GM12878 (cell line): Measurements from ENCODE around the gene PTPRC. TPM values are rescaled to one million over a fixed set of nuclear protein-coding genes. Genes with fewer than 3 reads are reported as not detected.
A peak's percentile ranks its signal among the peaks of the same experiment; 100 is the strongest.

Source experiments
- ATAC-seq: fragments of 200-7000 bp; cut with Tn5 transposase; 3 replicates; pipeline ENCODE4 v1.9.1; 2020; ENCODE audit warnings: mild to moderate bottlenecking, moderate library complexity
- Bru-seq: library from RNA; stranded (reverse); fragments of 400-500 nt; gene quantifications from one replicate; lab custom pipeline; 2021; lab: Mats Ljungman, UMichigan
- BruChase-seq, 2 experiments: library from RNA; stranded (reverse); fragments of 400-500 nt; gene quantifications; one replicate each; lab custom pipeline; 2021; lab: Mats Ljungman, UMichigan
- BruUV-seq: library from RNA; stranded (reverse); fragments of 400-500 nt; replicated peaks from 2 replicates; lab custom pipeline; 2021; lab: Mats Ljungman, UMichigan
- CTCF ChIA-PET: fragments of 300-600 bp; sonication (Branson Sonifier 250); formaldehyde crosslinking; extraction: SDS; loops from one replicate; lab custom pipeline; 2021; ENCODE audit warnings: inconsistent platforms; lab: Yijun Ruan, JAX
- POLR2A ChIA-PET: fragments of 350-600 bp; formaldehyde crosslinking; extraction: SDS; loops from one replicate; lab custom pipeline; 2021; ENCODE audit warnings: inconsistent platforms; lab: Charles Lee
- RAD21 ChIA-PET: fragments of 300-600 bp; sonication (Branson Sonifier 250); formaldehyde crosslinking; loops from one replicate; lab custom pipeline; 2023; ENCODE audit warnings: antibody characterized with exemption; ENCODE audit not compliant: unreplicated experiment; lab: Charles Lee
- SMC1A ChIA-PET: fragments of 300-600 bp; sonication (Branson Sonifier 250); formaldehyde crosslinking; loops from one replicate; lab custom pipeline; 2023; ENCODE audit not compliant: unreplicated experiment, uncharacterized antibody; lab: Charles Lee
- DNase-seq: peaks from one replicate; pipeline ENCODE4 v3.0.0-alpha.2; 2011; ENCODE audit warnings: low read depth, low spot score
- FAIRE-seq: peaks from 3 replicates; lab custom pipeline; 2011; peaks lifted over from hg19 to GRCh38; lab: Jason Lieb, UNC
- H2AFZ ChIP-seq: 2 replicates; pipeline ENCODE4 v1.6.0; 2011; ENCODE audit warnings: low read depth, low read length, control low read depth; ENCODE audit not compliant: control insufficient read depth
- H3K27ac ChIP-seq: 2 replicates; pipeline ENCODE4 v1.5.1; 2011; ENCODE audit warnings: control low read depth; ENCODE audit not compliant: control insufficient read depth, insufficient read depth
- H3K27me3 ChIP-seq, 2 experiments: replicated peaks in 1 of 2; 2 replicates each; pipeline versions ENCODE4 v1.6.0 to v1.6.1; 2011; ENCODE audit warnings: low read length in 1 of 2; ENCODE audit not compliant: control insufficient read depth in 2 of 2, insufficient read depth in 2 of 2
- H3K36me3 ChIP-seq, 2 experiments: 2 replicates each; pipeline ENCODE4 v1.5.1; 2011; ENCODE audit warnings: low read length in 1 of 2; ENCODE audit not compliant: control insufficient read depth in 2 of 2, insufficient read depth in 2 of 2
- H3K4me1 ChIP-seq: 2 replicates; pipeline ENCODE4 v1.6.1; 2011; ENCODE audit warnings: mild to moderate bottlenecking, low read length, moderate library complexity, mixed read lengths; ENCODE audit not compliant: control insufficient read depth, insufficient read depth
- H3K4me2 ChIP-seq: 2 replicates; pipeline ENCODE4 v1.6.0; 2011; ENCODE audit warnings: control low read depth; ENCODE audit not compliant: control insufficient read depth, insufficient read depth
- H3K4me3 ChIP-seq: fragments of 200-600 bp; sonication (generic); 2 replicates; pipeline ENCODE4 v1.5.1; 2016
- H3K79me2 ChIP-seq: 2 replicates; pipeline ENCODE4 v1.6.0; 2011; ENCODE audit warnings: low read length; ENCODE audit not compliant: control insufficient read depth, insufficient read depth
- H3K9ac ChIP-seq: 2 replicates; pipeline ENCODE4 v1.8.0; 2011; ENCODE audit warnings: low read length, control low read depth, mixed read lengths; ENCODE audit not compliant: control insufficient read depth, insufficient read depth
- H3K9me3 ChIP-seq: replicated peaks from 3 replicates; pipeline ENCODE4 v1.5.1; 2011; ENCODE audit warnings: mild to moderate bottlenecking, low read length; ENCODE audit not compliant: control insufficient read depth, insufficient read depth
- H4K20me1 ChIP-seq: 2 replicates; pipeline ENCODE4 v1.6.0; 2011; ENCODE audit not compliant: control insufficient read depth, insufficient read depth
- ATF3 ChIP-seq: IDR thresholded peaks from 2 replicates; pipeline ENCODE4 v1.6.1; 2011; ENCODE audit warnings: low read depth, mild to moderate bottlenecking, low read length, moderate library complexity, borderline replicate concordance; ENCODE audit errors: extremely low read depth
- E4F1 ChIP-seq: fragments of 450-650 bp; IDR thresholded peaks from 2 replicates; pipeline ENCODE4 v1.6.1; 2018; ENCODE audit warnings: borderline replicate concordance, mild to moderate bottlenecking; ENCODE audit not compliant: partially characterized antibody
- IKZF2 ChIP-seq, 2 experiments: fragments of 450-650 bp; IDR thresholded peaks; 2 replicates each; pipeline ENCODE4 v1.6.1; 2017; ENCODE audit warnings: mild to moderate bottlenecking in 2 of 2, moderate library complexity in 2 of 2
- NFYA ChIP-seq: IDR thresholded peaks from 2 replicates; pipeline ENCODE4 v1.6.1; 2011; ENCODE audit warnings: low read depth, mild to moderate bottlenecking, low read length, improper control_type of control experiment, borderline replicate concordance
- NKRF ChIP-seq: fragments of 450-650 bp; conservative IDR thresholded peaks from 2 replicates; pipeline ENCODE4 v1.6.1; 2017; ENCODE audit warnings: mild to moderate bottlenecking, moderate library complexity
- POLR2AphosphoS2 ChIP-seq: IDR thresholded peaks from 2 replicates; pipeline ENCODE4 v1.6.1; 2011; ENCODE audit warnings: low read depth, mild to moderate bottlenecking, low read length, improper control_type of control experiment, moderate library complexity
- POLR2AphosphoS5 ChIP-seq: IDR thresholded peaks from 2 replicates; pipeline ENCODE4 v1.6.1; 2011; ENCODE audit warnings: mild to moderate bottlenecking, low read length, inconsistent platforms
- SIN3A ChIP-seq: IDR thresholded peaks from 2 replicates; pipeline ENCODE4 v1.6.1; 2012; ENCODE audit warnings: low read depth, low read length, improper control_type of control experiment
- ZNF24 ChIP-seq: fragments of 450-650 bp; IDR thresholded peaks from 2 replicates; pipeline ENCODE4 v1.6.1; 2017; ENCODE audit warnings: antibody characterized with exemption, mild to moderate bottlenecking
- WGBS: methylation state at CpG from one replicate; pipeline ENCODE4 v1.1.6; 2016; ENCODE audit warnings: low lambda C conversion rate; ENCODE audit not compliant: insufficient replicate concordance, insufficient coverage; ENCODE audit errors: missing lambda C conversion rate; 5-methylcytosine and 5-hydroxymethylcytosine counted together
- in situ Hi-C: fragments of 300-500 bp; cut with MboI; formaldehyde crosslinking; loops from 9 replicates; pipeline ENCODE4 v1.14.3; 2018; ENCODE audit warnings: mixed read lengths
- intact Hi-C: fragments of 100-400 bp; cut with micrococcal nuclease; formaldehyde crosslinking; loops from one replicate; pipeline ENCODE4 v1.14.2; 2022; ENCODE audit not compliant: unreplicated experiment
- long read RNA-seq, 2 experiments: library from polyadenylated mRNA; unstranded; transcript quantifications; one replicate each; pipeline ENCODE4 v2.0.0, GENCODE V29; 2019 to 2020
- polyA minus RNA-seq, 3 experiments: library from RNA; depleted of rRNA, polyadenylated mRNA; stranded (reverse); fragments of >200 nt; gene quantifications; 2 replicates each; pipeline ENCODE4 v1.2.3, GENCODE V29; 2011
- polyA plus RNA-seq, 11 experiments: library from polyadenylated mRNA; depleted of rRNA in 4 of 11; unstranded in 6 of 11; stranded (reverse) in 5 of 11; fragments of >200 nt; fragmentation: Nextera tagmentation in 4 of 11; fragmentation: Illumina TruSeq in 1 of 11; extraction: Ambion mirVana in 4 of 11; extraction: Trizol in 1 of 11; gene quantifications; 1 replicate in 1 of 11; 2 replicates in 10 of 11; pipeline versions ENCODE4 v1.2.1 to v1.2.3, GENCODE V29; 2011 to 2016; ENCODE audit warnings: inconsistent platforms in 2 of 11, missing spikeins in 2 of 11, low read depth in 1 of 11
- total RNA-seq, 4 experiments: library from RNA; depleted of rRNA in 3 of 4; stranded (reverse); fragments of >200 nt in 3 of 4; fragmentation: Illumina TruSeq in 1 of 4; extraction: Trizol in 1 of 4; gene quantifications; 2 replicates each; pipeline versions ENCODE4 v1.2.1 to v1.2.3, GENCODE V29; 2013 to 2021

PTPRC gene
- total RNA-seq (2013; cell fraction: nucleolus; rRNA removed), result 586 and 675 TPM in 2 replicates
- total RNA-seq (2014; rRNA removed) (117 and 136 TPM in 2 replicates), total RNA-seq (2014; rRNA removed; fragmentation: Illumina TruSeq; extraction: Trizol) (167 and 171 TPM in 2 replicates), total RNA-seq (2021) (154 and 157 TPM in 2 replicates), polyA plus RNA-seq (2011; rRNA removed) (171 and 221 TPM in 2 replicates), polyA plus RNA-seq (2014; fragmentation: Illumina TruSeq; extraction: Trizol) (156 and 163 TPM in 2 replicates), polyA plus RNA-seq (2014; fragmentation: Nextera tagmentation; extraction: Ambion mirVana) (10 to 100 TPM; 72.9 to 73.6 TPM), polyA plus RNA-seq (2014; rRNA removed) (75.1 and 80.9 TPM in 2 replicates), polyA plus RNA-seq (2016; fragmentation: Nextera tagmentation; extraction: Ambion mirVana) (100 to 1,000 TPM; 117 to 119 TPM), polyA minus RNA-seq (2011; rRNA and poly(A)+ RNA removed) (240 and 280 TPM in 2 replicates), Bru-seq, nascent RNA (percentile 91 among the genes with signal in this experiment), BruChase-seq, experiment 1, labeled RNA remaining after a 6-hour chase (percentile 89 among the genes with signal in this experiment), BruChase-seq, experiment 2, labeled RNA remaining after a 2-hour chase (percentile 83 among the genes with signal in this experiment)
- 57.1 TPM for polyA plus RNA-seq (2011; ENCODE audit: low read depth)
- polyA plus RNA-seq (2011; cell fraction: cytosol; rRNA removed), result 125 and 161 TPM in 2 replicates
- 106 and 128 TPM in 2 replicates for polyA plus RNA-seq (2011; cell fraction: nucleus; rRNA removed)
- polyA plus RNA-seq (2012), result 67.1 and 78.4 TPM in 2 replicates
- 70.3 and 72.0 TPM in 2 replicates for polyA minus RNA-seq (2011; cell fraction: cytosol; rRNA and poly(A)+ RNA removed)
- 150 and 243 TPM in 2 replicates for polyA minus RNA-seq (2011; cell fraction: nucleus; rRNA and poly(A)+ RNA removed)
- long read RNA-seq, experiment 1, transcript PTPRC-203 (22 exons, 2,291 nt), result major isoform, 7 of 65 reads
- long read RNA-seq, experiment 1, partial matches to known transcripts, result 40 of 65 reads
- long read RNA-seq, experiment 1, other reads (novel, unspliced or antisense), result 18 of 65 reads
- long read RNA-seq, experiment 2, full-length matches to known transcripts, result 44 of 408 reads
- long read RNA-seq, experiment 2, partial matches to known transcripts, result 192 of 408 reads
- long read RNA-seq, experiment 2, other reads (novel, unspliced or antisense), result 172 of 408 reads

- Histone ChIP-seq H3K36me3 (no peaks in the 10 kb centered on the region), H3K27ac (peak within 1 kb of the TSS; percentile 68), H3K4me1 (peaks cover 13% of the 10 kb centered on the region), H3K9ac (peak within 1 kb of the TSS; percentile 86), H3K4me2 (peak within 1 kb of the TSS; percentile 88), H3K9me3 (no peaks in the 10 kb centered on the region), H2AFZ (peak within 1 kb of the TSS; percentile 71), H3K27me3 (no peaks in the 10 kb centered on the region), H4K20me1 (no peaks in the 10 kb centered on the region), H3K4me3 (peak within 1 kb of the TSS; percentile 69), H3K79me2 (peaks cover 47% of the 10 kb centered on the region)
- WGBS, result 1% methylated on average over 6 of the region's 6 CpGs
- in situ Hi-C loops (no loop called here), intact Hi-C loops (no loop called here)
- ATAC-seq (peak; percentile 82), DNase-seq (peak; percentile 74), FAIRE-seq (peak; percentile 91)
- RAD21 ChIA-PET, result interaction anchor here (1.0 to 10.8 kb wide), 14 partner anchors 11 to 47 kb away, joined by 3 to 154 read pairs (median 8); no protein-coding TSS in a partner anchor
- CTCF ChIA-PET, result interaction anchor here (1.0 to 5.8 kb wide), 6 partner anchors 10 to 46 kb away, joined by 3 to 45 read pairs (median 6); no protein-coding TSS in a partner anchor
- SMC1A ChIA-PET, result interaction anchor here (1.0 to 10.6 kb wide), 16 partner anchors 11 to 119 kb away, joined by 3 to 251 read pairs (median 11); no protein-coding TSS in a partner anchor
- BruUV-seq, result TSS peak; percentile 82
- POLR2A ChIA-PET, result interaction anchor here (1.2 to 8.5 kb wide), 4 partner anchors 12 to 43 kb away, joined by 3 to 106 read pairs (median 8); no protein-coding TSS in a partner anchor
- TF ChIP-seq IKZF2 (IDR thresholded peaks at IDR 0.05) (peak in 1 of 2 experiments; percentile 44; a peak in 1 of 4 replicates), POLR2AphosphoS2 (no peak), SIN3A (0 out of 2 replicates have a peak, but pooled peaks have one; percentile 15), NFYA (no peak), ATF3 (0 out of 2 replicates have a peak, but pooled peaks have one; percentile 6), POLR2AphosphoS5 (peak; percentile 54; the same call in 1 of the 2 replicates), ZNF24 (peak; percentile 50; the same call in 1 of the 2 replicates), NKRF (no peak), E4F1 (no peak)
These were observed at the start of gene PTPRC for GRCh38 chr1:198638894-198639635. Gene PTPRC (plus strand): TSS chr1:198639040. CDS start chr1:198639269, 229 bp downstream.
